GM10266 (cell line): ENCODE results near the gene GGNBP2.
"Not testable (repeated sequence)": the region's sequence is repeated elsewhere in the genome, so short reads cannot be mapped to it uniquely, and the experiment has no call there.

Experiments
- DNase-seq: peaks from one replicate; pipeline ENCODE4 v3.0.0; 2012; ENCODE audit errors: extremely low spot score
- CTCF ChIP-seq: IDR thresholded peaks from 2 replicates; pipeline ENCODE4 v1.5.1; 2012; ENCODE audit warnings: mild to moderate bottlenecking, low read depth; ENCODE audit not compliant: control insufficient read depth, insufficient read depth; ENCODE audit errors: missing control alignments

Gene GGNBP2

GRCh38 chr17:36507266-36507665 lies 37.5 kb upstream of the GGNBP2 start:
- no peak for DNase-seq
- no peak for TF ChIP-seq CTCF

GRCh38 chr17:36508439-36508838 lies 36.3 kb upstream of the GGNBP2 start:
- not testable (repeated sequence) for DNase-seq

GRCh38 chr17:36509272-36509985 lies 35.3 kb upstream of the GGNBP2 start:
- no peak for TF ChIP-seq CTCF

GRCh38 chr17:36510636-36511035 lies 34.1 kb upstream of the GGNBP2 start:
- no peak for TF ChIP-seq CTCF
- DNase-seq, result no peak

More at GRCh38 chr17:36509272-36509985, 35.3 kb upstream of the GGNBP2 start:
- DNase-seq, result no peak

GRCh38 chr17:36511216-36511615 lies 33.5 kb upstream of the GGNBP2 start:
- DNase-seq, result no peak
- TF ChIP-seq CTCF, result no peak

- DNase-seq, result no peak
- no peak for TF ChIP-seq CTCF
These were observed 32.1 kb upstream of the GGNBP2 start for GRCh38 chr17:36512641-36513040.

GRCh38 chr17:36514856-36515255 lies 29.9 kb upstream of the GGNBP2 start:
- TF ChIP-seq CTCF, result no peak
- DNase-seq, result no peak

- DNase-seq, result no peak
- TF ChIP-seq CTCF, result no peak
These were observed 28.9 kb upstream of the GGNBP2 start for GRCh38 chr17:36515837-36516236.
